HG03039 (cell line): Measurements from ENCODE around the gene KCNJ4.
"Not testable (repeated sequence)": the region's sequence is repeated elsewhere in the genome, so short reads cannot be mapped to it uniquely, and the experiment has no call there.

Experiments
- ATAC-seq: cut with Tn5 transposase; IDR thresholded peaks from one replicate; pipeline ENCODE4 v1.9.1; 2021; ENCODE audit warnings: mild to moderate bottlenecking, moderate library complexity; ENCODE audit not compliant: unreplicated experiment

KCNJ4 gene

GRCh38 chr22:38388506-38389427 is 66.2 kb downstream of the KCNJ4 start:
- not testable (repeated sequence) for ATAC-seq

- ATAC-seq = not testable (repeated sequence)
These were observed 68.1 kb downstream of the KCNJ4 start for GRCh38 chr22:38386918-38387317.

GRCh38 chr22:38383417-38383816 is 71.6 kb downstream of the KCNJ4 start:
- ATAC-seq = no peak

- ATAC-seq = not testable (repeated sequence)
These were observed 73.6 kb downstream of the KCNJ4 start for GRCh38 chr22:38381371-38381770.
